K562 (cell line): ENCODE measurements around the gene SLC6A6. TPM values are rescaled to one million over a fixed set of nuclear protein-coding genes. Genes with fewer than 3 reads are reported as not detected.

Experiments
- ADNP ChIP-seq: fragments of 200-800 bp; sonication (Bioruptor generic); IDR thresholded peaks from 2 replicates; pipeline ENCODE4 v1.6.1; 2016; ENCODE audit warnings: missing genetic modification characterization, missing compliant biosample characterization
- CCNT2 ChIP-seq: IDR thresholded peaks from 2 replicates; pipeline ENCODE4 v1.6.1; 2011; ENCODE audit warnings: borderline replicate concordance, low read depth, mild to moderate bottlenecking, moderate library complexity, mixed read lengths, low read length; ENCODE audit not compliant: insufficient read length; ENCODE audit errors: extremely low read depth
- CTCFL ChIP-seq: IDR thresholded peaks from 2 replicates; pipeline ENCODE4 v1.6.1; 2011; ENCODE audit warnings: borderline replicate concordance, low read depth, mild to moderate bottlenecking, moderate library complexity, low read length; ENCODE audit not compliant: insufficient read depth, poor library complexity, severe bottlenecking
- HMGXB4 ChIP-seq: sonication (generic); formaldehyde crosslinking; IDR thresholded peaks from 2 replicates; pipeline ENCODE4 v1.8.1; 2023; ENCODE audit warnings: mild to moderate bottlenecking, missing genetic modification reagents
- HOXB6 ChIP-seq: fragments of 250-450 bp; sonication (Bioruptor Pico); IDR thresholded peaks from 2 replicates; pipeline ENCODE4 v1.5.1; 2022; ENCODE audit warnings: mild to moderate bottlenecking, borderline replicate concordance
- IFI16 ChIP-seq: fragments of 250-450 bp; sonication (Bioruptor Pico); IDR thresholded peaks from 2 replicates; pipeline ENCODE4 v2.1.2; 2022; ENCODE audit warnings: mild to moderate bottlenecking, inconsistent platforms
- PPARD ChIP-seq: fragments of 250-450 bp; sonication (Bioruptor Pico); IDR thresholded peaks from 2 replicates; pipeline ENCODE4 v1.8.0; 2022; ENCODE audit warnings: inconsistent platforms, mild to moderate bottlenecking, moderate library complexity
- PYGO2 ChIP-seq: fragments of 450-650 bp; IDR thresholded peaks from 2 replicates; pipeline ENCODE4 v1.6.1; 2016; ENCODE audit warnings: mild to moderate bottlenecking, missing genetic modification characterization, moderate library complexity, missing compliant biosample characterization
- SMARCA5 ChIP-seq: fragments of 450-650 bp; IDR thresholded peaks from 2 replicates; pipeline ENCODE4 v1.6.1; 2016
- SRSF9 ChIP-seq: fragments of 200-400 bp; formaldehyde crosslinking; IDR thresholded peaks from 2 replicates; pipeline ENCODE4 v1.6.1; 2017; ENCODE audit warnings: low read depth, low read length, borderline replicate concordance
- THAP7 ChIP-seq: fragments of 250-450 bp; sonication (Bioruptor Pico); IDR thresholded peaks from 2 replicates; pipeline ENCODE4 v1.5.0; 2021
- TRIM28 ChIP-seq: fragments of 450-650 bp; IDR thresholded peaks from 2 replicates; pipeline ENCODE4 v1.6.1; 2017
- TSHZ1 ChIP-seq: fragments of 250-450 bp; sonication (Bioruptor Pico); IDR thresholded peaks from 2 replicates; pipeline ENCODE4 v1.4.0; 2020; ENCODE audit warnings: mild to moderate bottlenecking, moderate library complexity
- ZBTB8A ChIP-seq: fragments of 450-650 bp; IDR thresholded peaks from 2 replicates; pipeline ENCODE4 v1.6.1; 2018; ENCODE audit warnings: mild to moderate bottlenecking, moderate library complexity; ENCODE audit not compliant: partially characterized antibody
- ZNF445 ChIP-seq: fragments of 250-450 bp; sonication (Bioruptor Pico); IDR thresholded peaks from 2 replicates; pipeline ENCODE4 v1.4.0; 2020; ENCODE audit warnings: low read depth, mild to moderate bottlenecking, moderate library complexity
- ZNF696 ChIP-seq: fragments of 250-450 bp; sonication (Bioruptor Pico); conservative IDR thresholded peaks from 2 replicates; pipeline ENCODE4 v1.4.0; 2020; ENCODE audit warnings: mild to moderate bottlenecking, moderate library complexity
- ZNF766 ChIP-seq: fragments of 200-800 bp; sonication (Bioruptor generic); conservative IDR thresholded peaks from 2 replicates; pipeline ENCODE4 v1.6.1; 2016; ENCODE audit warnings: missing genetic modification characterization, missing compliant biosample characterization
- polyA plus RNA-seq, 8 experiments: library from polyadenylated mRNA; depleted of rRNA in 4 of 8; stranded (reverse) in 5 of 8; unstranded in 3 of 8; fragments of >200 nt; fragmentation: Nextera tagmentation in 2 of 8; fragmentation: Illumina TruSeq in 1 of 8; extraction: Ambion mirVana in 2 of 8; extraction: Trizol in 1 of 8; gene quantifications; 2 replicates each; pipeline versions ENCODE4 v1.2.1 to v1.2.3, GENCODE V29; 2011 to 2014; ENCODE audit warnings: inconsistent platforms in 1 of 8, missing spikeins in 1 of 8
- total RNA-seq, 7 experiments: library from RNA; depleted of rRNA in 6 of 7; stranded (reverse); fragments of >200 nt in 6 of 7; fragmentation: Illumina TruSeq in 2 of 7; extraction: Trizol in 2 of 7; gene quantifications; 2 replicates each; pipeline versions ENCODE4 v1.2.1 to v1.2.3, GENCODE V29; 2011 to 2021; ENCODE audit warnings: low replicate concordance in 1 of 7

SLC6A6 gene
- total and polyA plus RNA-seq, 9 of the 15 experiments (the other 6 are each of a cell fraction or from before 2014, with no cell fraction given): 12.3 to 203 (median 93.2) TPM

GRCh38 chr3:14431917-14432834 lies 29.8 kb downstream of the SLC6A6 start (continued):
- no peak for TF ChIP-seq CTCFL
- TF ChIP-seq THAP7 (CRISPR knock-in tag): peak; percentile 30; the same call in 1 of the 2 replicates
- no peak for TF ChIP-seq PPARD (CRISPR knock-in tag)
- no peak for TF ChIP-seq PYGO2 (tag)
- no peak for TF ChIP-seq ZNF696 (CRISPR knock-in tag)
- TF ChIP-seq HMGXB4 (CRISPR knock-in tag): no peak
- TF ChIP-seq ADNP (tag): no peak
- TF ChIP-seq ZBTB8A: no peak
- no peak for TF ChIP-seq IFI16 (CRISPR knock-in tag)
- TF ChIP-seq HOXB6 (CRISPR knock-in tag): no peak
- no peak for TF ChIP-seq TSHZ1 (CRISPR knock-in tag)
- TF ChIP-seq SRSF9: no peak
- TF ChIP-seq SMARCA5: peak; percentile 88; the same call in 1 of the 2 replicates
- no peak for TF ChIP-seq TRIM28
- no peak for TF ChIP-seq ZNF445 (CRISPR knock-in tag)
- peak; percentile 75 for TF ChIP-seq CCNT2
- TF ChIP-seq ZNF766 (CRISPR knock-in tag): no peak; the same call in 1 of the 2 replicates
